ENCODE results near the gene U2AF1L4.

- TF ChIP-seq POLR2AphosphoS5 (IDR thresholded peaks at IDR 0.05; ENCODE audit: low read depth, low read length) (no peak), TAF1 (IDR thresholded peaks at IDR 0.05; ENCODE audit: borderline replicate concordance, low read depth, low read length) (no peak)
Observed at GRCh38 chr19:35789978-35790944, 45.0 kb upstream of the U2AF1L4 start.

Measured in GM12892 (cell line).